Breast epithelium (tissue), 3 donors: ENCODE results near the gene ADCY1.

ENCODE experiments used
- CTCF ChIP-seq, 3 donors: fragments of 450-650 bp; IDR thresholded peaks; one replicate each; pipeline ENCODE4 v1.5.1; 2016 to 2017; ENCODE audit warnings: antibody characterized with exemption in 3 of 3, mild to moderate bottlenecking in 3 of 3, moderate library complexity in 3 of 3
- POLR2AphosphoS5 ChIP-seq, 3 donors: sonication (generic); formaldehyde crosslinking; IDR thresholded peaks; one replicate each; pipeline ENCODE4 v1.6.1; 2017; ENCODE audit warnings: antibody characterized with exemption in 3 of 3

DNA sequence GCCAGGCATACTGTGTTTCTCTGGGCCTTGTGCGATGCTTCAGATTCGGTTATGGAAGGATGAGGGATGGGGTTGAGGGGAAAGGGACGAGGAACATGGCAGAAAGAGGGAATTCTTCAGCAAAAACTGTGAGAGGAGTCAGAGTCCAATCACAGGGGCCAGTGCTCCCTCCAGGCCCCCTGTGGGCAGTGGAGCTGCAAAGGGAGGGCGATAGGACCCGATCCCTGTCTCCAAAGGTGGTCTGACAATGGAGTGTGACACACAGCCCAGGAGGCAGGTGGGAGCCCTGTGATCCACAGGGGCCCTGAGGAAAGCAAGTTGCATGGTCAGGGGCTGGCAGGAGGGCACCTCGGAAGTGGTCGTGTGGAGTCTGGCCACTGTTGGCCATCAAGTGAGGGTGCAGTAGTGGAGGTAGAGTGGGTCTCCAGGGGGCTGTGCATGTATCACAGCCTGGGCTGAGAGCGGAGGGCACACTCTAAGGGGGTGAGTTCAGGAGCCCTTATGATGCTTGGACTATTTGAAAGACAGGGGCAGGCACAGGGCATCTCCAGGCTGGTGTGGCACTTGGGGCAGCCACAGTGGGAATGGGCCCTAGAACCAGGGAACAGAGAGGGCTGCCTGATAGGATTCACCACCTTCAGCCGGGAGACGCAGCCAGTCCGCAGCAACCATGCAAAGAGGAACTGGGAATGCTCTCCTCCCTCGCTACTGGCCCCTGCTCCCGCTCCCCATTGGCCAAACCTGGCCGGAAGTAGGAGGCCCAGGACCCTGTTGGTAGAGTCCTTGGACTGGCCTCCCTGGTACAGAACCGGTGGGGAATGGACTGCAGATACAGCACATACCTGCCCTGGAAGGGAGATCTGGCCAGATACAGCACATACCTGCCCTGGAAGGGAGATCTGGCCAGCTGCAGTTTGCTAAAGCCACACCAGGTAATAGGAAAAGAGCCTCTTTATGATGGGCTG, 115.9 kb downstream of the ADCY1 start:
- TF ChIP-seq POLR2AphosphoS5 (IDR thresholded peaks at IDR 0.05), result no peak
- no peak for TF ChIP-seq CTCF (IDR thresholded peaks at IDR 0.05)
